Skeletal muscle cell (primary cell): Measurements from ENCODE around the gene IL17REL.
"Not testable (repeated sequence)": the region's sequence is repeated elsewhere in the genome, so short reads cannot be mapped to it uniquely, and the experiment has no call there.

Source experiments
- DNase-seq: peaks from one replicate; pipeline ENCODE4 v3.0.0-alpha.2; 2010; ENCODE audit warnings: low read depth
- H3K4me3 ChIP-seq: 2 replicates; pipeline ENCODE4 v1.5.1; 2011; ENCODE audit warnings: low read depth, mild to moderate bottlenecking, control low read depth, low read length, moderate library complexity

IL17REL gene

GRCh38 chr22:49953027-49953679 lies 59.4 kb downstream of the IL17REL start:
- no peak overlapping the region for H3K4me3 ChIP-seq
- DNase-seq = no peak

- H3K4me3 ChIP-seq = no peak overlapping the region
- no peak for DNase-seq
These were observed 60.3 kb downstream of the IL17REL start for GRCh38 chr22:49951986-49952896.

GRCh38 chr22:49951678-49951985 lies 60.9 kb downstream of the IL17REL start:
- DNase-seq = no peak
- H3K4me3 ChIP-seq = no peak overlapping the region

GRCh38 chr22:49951000-49951677 lies 61.4 kb downstream of the IL17REL start:
- H3K4me3 ChIP-seq = no peak overlapping the region
- no peak for DNase-seq

- DNase-seq = no peak
- H3K4me3 ChIP-seq = no peak overlapping the region
These were observed 62.1 kb downstream of the IL17REL start for GRCh38 chr22:49950396-49950994.

- DNase-seq = no peak
- no peak overlapping the region for H3K4me3 ChIP-seq
These were observed 62.7 kb downstream of the IL17REL start for GRCh38 chr22:49949914-49950292.

GRCh38 chr22:49948958-49949913 lies 63.3 kb downstream of the IL17REL start:
- DNase-seq = no peak
- H3K4me3 ChIP-seq = no peak overlapping the region

- DNase-seq = no peak
- H3K4me3 ChIP-seq = no peak overlapping the region
These were observed 64.2 kb downstream of the IL17REL start for GRCh38 chr22:49948116-49948957.

- H3K4me3 ChIP-seq = no peak overlapping the region
- no peak for DNase-seq
These were observed 65.3 kb downstream of the IL17REL start for GRCh38 chr22:49947296-49947622.

- no peak overlapping the region for H3K4me3 ChIP-seq
- DNase-seq = no peak
These were observed 65.8 kb downstream of the IL17REL start for GRCh38 chr22:49946612-49947295.

GRCh38 chr22:49945042-49945794 lies 67.3 kb downstream of the IL17REL start:
- H3K4me3 ChIP-seq, DNase-seq: not testable (repeated sequence)
